HepG2 (cell line): ENCODE data around the gene DNMT1. TPM values are rescaled to one million over a fixed set of nuclear protein-coding genes. Genes with fewer than 3 reads are reported as not detected.

Experiments used
- ATAC-seq: fragments of 200-7000 bp; cut with Tn5 transposase; 3 replicates; pipeline ENCODE4 v1.9.1; 2020; ENCODE audit warnings: mild to moderate bottlenecking, moderate library complexity
- BruUV-seq: library from RNA; stranded (reverse); fragments of 400-500 nt; replicated peaks from 2 replicates; lab custom pipeline; 2021; lab: Mats Ljungman, UMichigan
- CTCF ChIA-PET: fragments of 300-600 bp; formaldehyde crosslinking; extraction: SDS; loops from one replicate; lab custom pipeline; 2021; ENCODE audit warnings: low total read pairs, inconsistent platforms, low intra/inter-chr PET ratio; lab: Yijun Ruan, JAX
- POLR2A ChIA-PET: fragments of 350-600 bp; sonication (Branson Sonifier 250); formaldehyde crosslinking; loops from one replicate; lab custom pipeline; 2020; ENCODE audit warnings: antibody characterized with exemption, inconsistent platforms; lab: Yijun Ruan, JAX
- DNase-seq: peaks from one replicate; pipeline ENCODE4 v3.0.0-alpha.2; 2015; ENCODE audit warnings: low spot score
- FAIRE-seq: peaks from 3 replicates; lab custom pipeline; 2011; peaks lifted over from hg19 to GRCh38; lab: Jason Lieb, UNC
- H2AFZ ChIP-seq: one replicate; pipeline ENCODE4 v1.6.1; 2011; ENCODE audit warnings: low read length, inconsistent platforms
- H3K27ac ChIP-seq: fragments of 300-600 bp; 3 replicates; pipeline ENCODE4 v1.8.0; 2011; ENCODE audit warnings: mixed run types, mild to moderate bottlenecking, mixed read lengths, low read length, inconsistent platforms; ENCODE audit not compliant: insufficient read depth; ENCODE audit errors: extremely low read length
- H3K27me3 ChIP-seq, 2 experiments: fragments of 200-600 bp in 1 of 2; 2 replicates in 1 of 2; 3 replicates in 1 of 2; pipeline versions ENCODE4 v1.6.0 to v1.8.0; 2011; ENCODE audit warnings: low read length in 2 of 2, mild to moderate bottlenecking in 2 of 2, moderate library complexity in 2 of 2, inconsistent platforms in 1 of 2; ENCODE audit not compliant: insufficient read depth in 2 of 2, control insufficient read depth in 1 of 2
- H3K36me3 ChIP-seq, 2 experiments: fragments of 200-600 bp in 1 of 2; replicated peaks in 1 of 2; 2 replicates in 1 of 2; 3 replicates in 1 of 2; pipeline versions ENCODE4 v1.5.1 to v1.8.0; 2011; ENCODE audit warnings: low read length in 2 of 2, inconsistent platforms in 1 of 2; ENCODE audit not compliant: insufficient read depth in 2 of 2, control insufficient read depth in 1 of 2
- H3K4me1 ChIP-seq: 2 replicates; pipeline ENCODE4 v1.5.1; 2012; ENCODE audit warnings: low read length, inconsistent platforms; ENCODE audit not compliant: insufficient read depth
- H3K4me2 ChIP-seq: 2 replicates; pipeline ENCODE4 v1.6.0; 2011; ENCODE audit warnings: low read depth, low read length, inconsistent platforms
- H3K4me3 ChIP-seq, 3 experiments: fragments of 200-600 bp in 1 of 3; sonication (generic), shearing (Covaris generic) in 1 of 3; replicated peaks in 1 of 3; 2 replicates each; pipeline ENCODE4 v1.5.1; 2011 to 2016; ENCODE audit warnings: low read length in 3 of 3, inconsistent platforms in 2 of 3, low read depth in 2 of 3, mild to moderate bottlenecking in 2 of 3, control low read depth in 1 of 3, mixed read lengths in 1 of 3; ENCODE audit not compliant: insufficient read depth in 1 of 3
- H3K79me2 ChIP-seq: one replicate; pipeline ENCODE4 v1.6.1; 2011; ENCODE audit warnings: low read length, inconsistent platforms; ENCODE audit not compliant: insufficient read depth
- H3K9ac ChIP-seq: 2 replicates; pipeline ENCODE4 v1.6.0; 2011; ENCODE audit warnings: mild to moderate bottlenecking, low read depth, low read length, inconsistent platforms; ENCODE audit not compliant: insufficient read depth
- H3K9me3 ChIP-seq: 2 replicates; pipeline ENCODE4 v1.5.1; 2012; ENCODE audit warnings: mild to moderate bottlenecking, low read length
- H4K20me1 ChIP-seq: 2 replicates; pipeline ENCODE4 v1.6.0; 2011; ENCODE audit warnings: inconsistent platforms, mild to moderate bottlenecking, low read length, moderate library complexity; ENCODE audit not compliant: insufficient read depth
- HNF1A ChIP-seq, 2 experiments: sonication (generic) in 1 of 2; formaldehyde crosslinking in 1 of 2; IDR thresholded peaks; 2 replicates each; pipeline versions ENCODE4 v1.4.0 to v1.6.1; 2016 to 2020; ENCODE audit warnings: borderline replicate concordance in 1 of 2, low read depth in 1 of 2, mild to moderate bottlenecking in 1 of 2, missing genetic modification reagents in 1 of 2
- HNRNPL ChIP-seq: fragments of 200-400 bp; formaldehyde crosslinking; IDR thresholded peaks from 2 replicates; pipeline ENCODE4 v1.6.1; 2017; ENCODE audit warnings: mild to moderate bottlenecking, low read depth, low read length
- ISL2 ChIP-seq: sonication (generic); formaldehyde crosslinking; IDR thresholded peaks from 2 replicates; pipeline ENCODE4 v1.5.0; 2020; ENCODE audit warnings: missing genetic modification reagents
- MATR3 ChIP-seq: sonication (generic); formaldehyde crosslinking; IDR thresholded peaks from 2 replicates; pipeline ENCODE4 v1.4.0; 2020; ENCODE audit warnings: missing genetic modification reagents
- NFKBIZ ChIP-seq: IDR thresholded peaks from 2 replicates; pipeline ENCODE4 v1.6.1; 2018; ENCODE audit warnings: missing genetic modification reagents, missing compliant biosample characterization
- NR2F2 ChIP-seq: IDR thresholded peaks from 2 replicates; pipeline ENCODE4 v1.6.1; 2012; ENCODE audit warnings: low read depth, inconsistent platforms, borderline replicate concordance
- POLR2A ChIP-seq, 2 experiments: IDR thresholded peaks; 2 replicates each; pipeline ENCODE4 v1.6.1; 2011; ENCODE audit warnings: low read depth in 2 of 2, low read length in 2 of 2, mild to moderate bottlenecking in 1 of 2, moderate library complexity in 1 of 2; ENCODE audit not compliant: insufficient read depth in 1 of 2
- PTBP1 ChIP-seq: fragments of 200-400 bp; formaldehyde crosslinking; IDR thresholded peaks from 2 replicates; pipeline ENCODE4 v1.6.1; 2018; ENCODE audit warnings: low read length, low read depth; ENCODE audit not compliant: poor library complexity, severe bottlenecking
- TIGD3 ChIP-seq: sonication (generic); formaldehyde crosslinking; IDR thresholded peaks from 2 replicates; pipeline ENCODE4 v1.5.1; 2020; ENCODE audit warnings: mild to moderate bottlenecking, missing genetic modification reagents, borderline replicate concordance
- TMF1 ChIP-seq: sonication (generic); formaldehyde crosslinking; IDR thresholded peaks from 2 replicates; pipeline ENCODE4 v1.8.1; 2022; ENCODE audit warnings: low read depth, missing genetic modification reagents
- ZBTB33 ChIP-seq: sonication (generic); formaldehyde crosslinking; IDR thresholded peaks from 2 replicates; pipeline ENCODE4 v1.4.0; 2020; ENCODE audit warnings: missing genetic modification reagents
- ZBTB43 ChIP-seq: sonication (generic); formaldehyde crosslinking; conservative IDR thresholded peaks from 2 replicates; pipeline ENCODE4 v1.4.0; 2020; ENCODE audit warnings: missing genetic modification reagents
- ZFYVE20 ChIP-seq: sonication (generic); formaldehyde crosslinking; IDR thresholded peaks from 2 replicates; pipeline ENCODE4 v1.8.0; 2023; ENCODE audit warnings: low read depth, mild to moderate bottlenecking, moderate library complexity, missing genetic modification reagents, borderline replicate concordance
- ZNF224 ChIP-seq: sonication (generic); formaldehyde crosslinking; IDR thresholded peaks from 2 replicates; pipeline ENCODE4 v1.5.0; 2020; ENCODE audit warnings: mild to moderate bottlenecking, missing genetic modification reagents
- ZNF782 ChIP-seq: sonication (generic); formaldehyde crosslinking; IDR thresholded peaks from 2 replicates; pipeline ENCODE4 v1.4.0; 2020; ENCODE audit warnings: missing genetic modification reagents, mild to moderate bottlenecking, borderline replicate concordance
- WGBS: methylation state at CpG from one replicate; pipeline ENCODE4 v1.1.6; 2017; ENCODE audit warnings: low lambda C conversion rate; 5-methylcytosine and 5-hydroxymethylcytosine counted together
- in situ Hi-C: cut with HindIII; loops from 2 replicates; pipeline ENCODE4 v1.10.0; 2017; ENCODE audit warnings: low pct_unique_long_range_greater_than_20kb; ENCODE audit not compliant: extremely low pct_ligation_motif_present
- intact Hi-C: fragments of 100-400 bp; cut with micrococcal nuclease; formaldehyde crosslinking; loops from one replicate; pipeline ENCODE4 v1.10.0; 2022; ENCODE audit not compliant: unreplicated experiment
- polyA plus RNA-seq, 8 experiments: library from polyadenylated mRNA; depleted of rRNA in 3 of 8; stranded (reverse) in 7 of 8; unstranded in 1 of 8; fragments of >200 nt; fragmentation: Illumina TruSeq in 4 of 8; extraction: Trizol in 4 of 8; gene quantifications; 2 replicates each; pipeline versions ENCODE4 v1.2.1 to v1.2.3, GENCODE V29; 2011 to 2016; ENCODE audit warnings: low read depth in 4 of 8, missing spikeins in 1 of 8, mixed read lengths in 1 of 8; ENCODE audit not compliant: insufficient read depth in 1 of 8
- total RNA-seq, 5 experiments: library from RNA; depleted of rRNA; stranded (reverse); fragments of >200 nt; fragmentation: Illumina TruSeq; extraction: Trizol; gene quantifications; 2 replicates each; pipeline ENCODE4 v1.2.3, GENCODE V29; 2016; ENCODE audit warnings: low read depth in 1 of 5

Gene DNMT1
- total and polyA plus RNA-seq, 2 of the 13 experiments (the other 11 are each of a cell fraction or from before 2014, with no cell fraction given) = 31.2 to 91.1 TPM

- CTCF ChIA-PET = no interaction called here
- DNase-seq = no peak
- in situ Hi-C loops = no loop called here
- TF ChIP-seq ZBTB43 (CRISPR knock-in tag) = no peak
- TF ChIP-seq POLR2A (IDR thresholded peaks at IDR 0.05; ENCODE audit: insufficient read depth in 1 of 2, low read depth in 2 of 2, low read length in 2 of 2) = peak; percentile 13 to 34; a peak in 3 of 4 replicates
- peak; percentile 39 for TF ChIP-seq PTBP1
- TF ChIP-seq ZNF224 = no peak
- 0 out of 2 replicates have a peak, but pooled peaks have one; percentile 19 for TF ChIP-seq ZFYVE20 (CRISPR knock-in tag)
- TF ChIP-seq NFKBIZ (CRISPR knock-in tag) = 0 out of 2 replicates have a peak, but pooled peaks have one; percentile 9
- TF ChIP-seq MATR3 = 0 out of 2 replicates have a peak, but pooled peaks have one; percentile 31
- TF ChIP-seq HNRNPL = peak; percentile 69; the same call in 1 of the 2 replicates
- 0 out of 2 replicates have a peak, but pooled peaks have one; percentile 26 for TF ChIP-seq TMF1 (CRISPR knock-in tag)
- peak; percentile 97 for TF ChIP-seq ZBTB33 (CRISPR knock-in tag)
- TF ChIP-seq TIGD3 = peak; percentile 34; the same call in 1 of the 2 replicates
- TF ChIP-seq HNF1A (IDR thresholded peaks at IDR 0.05; ENCODE audit: low read depth) = no peak
- TF ChIP-seq HNF1A (CRISPR knock-in tag; IDR thresholded peaks at IDR 0.05; ENCODE audit: borderline replicate concordance) = 0 out of 2 replicates have a peak, but pooled peaks have one; percentile 4
- 0 out of 2 replicates have a peak, but pooled peaks have one; percentile 51 for TF ChIP-seq ZNF782
- TF ChIP-seq ISL2 (CRISPR knock-in tag) = 0 out of 2 replicates have a peak, but pooled peaks have one; percentile 3
- TF ChIP-seq NR2F2 = no peak
Observed at GRCh38 chr19:10113592-10113963, 81.2 kb downstream of the DNMT1 start.

More at GRCh38 chr19:10113592-10113963, 81.2 kb downstream of the DNMT1 start:
- Histone ChIP-seq H3K27ac (peak overlapping the region; percentile 39), H3K9ac (no peak overlapping the region), H3K36me3 (peaks cover 36 to 61% of the 10 kb centered on the region in 2 experiments), H2AFZ (no peak overlapping the region), H3K4me1 (peaks cover 21% of the 10 kb centered on the region), H4K20me1 (peaks cover 13% of the 10 kb centered on the region; the same call in 1 of the 2 replicates), H3K79me2 (peaks cover 4% of the 10 kb centered on the region), H3K27me3 (no peaks in the 10 kb centered on the region), H3K4me2 (no peak overlapping the region), H3K4me3 (no peak overlapping the region), H3K9me3 (no peaks in the 10 kb centered on the region)
- no TSS peak for BruUV-seq
- FAIRE-seq (no peak), ATAC-seq (peak; percentile 7)
- intact Hi-C loops = no loop called here
- POLR2A ChIA-PET = interaction anchor here (0.9 to 1.5 kb wide), 3 partner anchors 15 to 144 kb away, joined by 3 to 5 read pairs (median 3); no protein-coding TSS in a partner anchor
- 95% methylated on average over 12 of the region's 19 CpGs for WGBS
